ENCODE measurements around the gene PAPOLB.

PAPOLB gene

DNA sequence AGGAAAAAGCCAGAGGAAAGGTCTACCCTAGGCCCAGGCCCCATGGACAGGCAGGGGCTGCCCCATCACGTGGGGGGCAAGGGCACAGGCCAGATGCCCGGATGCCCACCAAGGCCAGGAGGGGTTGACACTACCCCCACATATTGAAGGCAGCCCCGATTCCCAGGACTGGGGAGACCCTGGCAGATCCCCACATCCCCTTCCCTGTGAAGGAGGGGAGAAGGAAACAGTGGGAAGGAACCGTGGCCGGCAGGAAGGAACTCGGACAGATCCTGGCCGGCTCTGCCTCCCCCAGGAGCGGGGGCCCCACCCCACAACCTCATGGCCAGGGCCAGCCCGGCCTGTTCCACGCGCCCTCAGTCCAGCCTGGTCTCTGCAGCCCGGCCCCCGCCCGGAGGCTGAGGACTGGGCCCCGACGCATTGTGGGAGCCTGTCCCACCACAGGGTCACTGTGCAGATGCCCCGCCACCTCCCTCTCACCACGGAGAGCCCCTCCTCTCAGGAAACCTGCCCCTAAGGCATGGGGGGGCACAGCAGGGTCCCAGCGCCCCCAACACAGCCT, 41.3 kb downstream of the PAPOLB start:
- DNase-seq = no peak

GRCh38 chr7:4819560-4820404, 42.0 kb downstream of the PAPOLB start:
- no peak for DNase-seq

GRCh38 chr7:4818000-4818794, 43.6 kb downstream of the PAPOLB start:
- DNase-seq = no peak

GRCh38 chr7:4817178-4817901, 44.5 kb downstream of the PAPOLB start:
- no peak for DNase-seq

DNA sequence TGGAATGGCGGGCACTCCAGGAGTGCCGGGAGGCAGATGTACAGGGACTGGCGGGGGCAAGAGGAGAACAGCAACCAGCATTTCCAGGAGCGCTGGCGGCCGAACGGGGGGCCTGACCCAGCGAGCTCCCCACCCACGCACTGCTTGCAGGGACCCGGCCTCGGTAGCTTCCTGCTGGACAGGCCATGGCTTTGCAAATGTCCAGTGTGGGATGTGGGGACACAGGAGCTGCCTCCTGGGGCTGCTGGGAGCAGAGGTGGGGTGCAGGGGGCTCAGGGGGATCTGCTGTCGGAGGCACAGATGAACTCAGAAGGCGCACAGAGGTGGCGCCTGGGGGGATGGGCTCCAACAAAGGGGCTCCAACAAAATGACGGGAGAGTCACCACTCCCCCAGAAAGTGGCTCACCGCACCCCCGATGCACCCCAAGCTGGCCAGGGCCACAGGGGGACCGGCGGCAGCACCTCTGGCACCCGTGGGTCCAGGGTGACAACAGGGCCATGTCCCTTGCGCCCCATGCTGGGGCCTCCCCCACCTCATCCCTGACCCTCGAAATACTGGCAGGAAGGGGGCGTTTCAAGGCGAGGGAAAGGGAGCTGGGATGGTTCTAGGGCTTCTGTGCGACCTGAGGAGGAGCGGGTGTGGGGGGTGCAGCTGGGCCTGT, 45.3 kb downstream of the PAPOLB start:
- DNase-seq = no peak

GRCh38 chr7:4815609-4816418, 46.0 kb downstream of the PAPOLB start:
- no peak for DNase-seq

DNA sequence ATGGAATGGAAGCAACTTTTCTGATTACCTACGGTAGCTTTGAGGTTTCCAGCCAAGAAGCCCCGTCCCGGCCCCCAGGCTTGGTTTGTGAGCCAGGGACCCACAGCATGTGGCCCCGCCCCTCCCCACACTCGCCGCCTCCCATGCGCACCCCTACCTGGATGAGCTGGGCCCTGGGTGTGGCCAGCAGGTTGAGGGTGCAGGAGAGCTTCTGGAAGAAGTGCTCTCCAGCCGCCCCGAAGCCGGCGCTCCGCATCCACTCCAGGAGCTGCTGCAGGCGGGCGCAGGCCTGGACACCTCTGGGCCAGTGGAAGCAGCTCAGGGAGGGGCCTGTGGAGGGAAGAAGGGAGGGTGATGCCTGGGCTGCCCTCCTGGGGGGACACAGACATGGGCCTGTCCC, 46.7 kb downstream of the PAPOLB start:
- no peak for DNase-seq

GRCh38 chr7:4814433-4814832, 47.4 kb downstream of the PAPOLB start:
- DNase-seq = no peak

DNA sequence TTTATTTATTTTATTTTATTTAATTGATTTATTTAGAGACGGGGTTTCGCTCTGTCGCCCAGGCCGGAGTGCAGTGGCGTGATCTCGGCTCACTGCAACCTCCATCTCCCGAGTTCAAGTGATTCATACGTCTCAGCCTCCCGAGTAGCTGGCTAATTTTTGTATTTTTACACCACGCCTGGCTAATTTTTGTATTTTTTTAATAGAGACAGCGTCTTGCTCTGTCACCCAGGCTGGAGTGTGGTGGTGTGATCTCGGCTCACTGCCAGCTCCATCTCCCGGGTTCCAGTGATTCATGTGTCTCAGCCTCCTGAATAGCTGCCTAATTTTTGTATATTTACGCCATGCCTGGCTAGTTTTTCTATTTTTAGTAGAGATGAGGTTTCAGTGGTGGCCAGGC, 52.2 kb downstream of the PAPOLB start:
- no peak for DNase-seq

- DNase-seq = no peak
These were observed 52.7 kb downstream of the PAPOLB start for GRCh38 chr7:4809091-4809591.

- DNase-seq = no peak
These were observed 53.3 kb downstream of the PAPOLB start for GRCh38 chr7:4808565-4808964.

GRCh38 chr7:4808026-4808425, 53.8 kb downstream of the PAPOLB start:
- DNase-seq = no peak
